Measurements from ENCODE around the gene PLET1.

PLET1 gene

DNA sequence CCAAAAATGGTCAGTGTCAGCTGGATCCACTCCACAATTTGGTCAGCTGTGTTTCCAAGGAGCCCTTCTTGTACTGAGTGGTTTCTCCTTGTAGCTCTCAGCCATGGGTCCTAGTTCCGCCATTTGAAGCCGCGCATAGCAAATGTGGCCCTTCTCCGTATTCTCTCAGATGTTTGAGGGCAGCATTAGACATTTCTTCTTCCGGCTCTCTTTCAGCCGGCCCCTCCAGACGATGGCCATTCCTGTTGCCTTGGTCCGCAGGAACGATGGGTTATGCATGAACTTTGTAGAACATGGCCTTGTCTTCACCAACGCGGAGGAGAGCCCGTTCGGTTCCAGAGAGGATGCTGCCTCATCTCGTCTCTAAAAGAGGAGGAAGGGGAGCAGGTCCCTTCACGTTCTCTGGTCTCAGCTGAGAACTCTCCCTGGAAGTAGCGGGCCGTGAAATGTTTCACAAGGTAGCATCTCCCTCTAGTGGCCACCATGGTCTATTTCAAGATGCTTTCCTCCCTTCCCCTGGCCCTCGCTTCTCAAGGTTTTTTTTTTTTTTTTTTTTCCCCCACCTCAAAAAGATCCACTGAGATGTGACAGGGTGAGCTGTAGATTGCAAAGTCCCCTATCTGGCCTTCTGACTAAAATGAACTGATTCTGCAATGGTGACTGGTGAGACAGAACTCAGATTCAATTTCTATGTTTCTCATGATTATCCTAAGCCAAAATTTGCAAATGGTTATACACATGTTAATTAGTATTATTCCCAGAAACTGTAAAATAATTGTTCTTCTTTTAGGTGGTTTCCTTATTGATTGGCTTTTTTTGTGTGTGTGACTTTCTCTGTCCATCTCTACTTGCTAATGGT lies 19.8 kb upstream of the PLET1 start:
- peak; percentile 92 for DNase-seq

DNA sequence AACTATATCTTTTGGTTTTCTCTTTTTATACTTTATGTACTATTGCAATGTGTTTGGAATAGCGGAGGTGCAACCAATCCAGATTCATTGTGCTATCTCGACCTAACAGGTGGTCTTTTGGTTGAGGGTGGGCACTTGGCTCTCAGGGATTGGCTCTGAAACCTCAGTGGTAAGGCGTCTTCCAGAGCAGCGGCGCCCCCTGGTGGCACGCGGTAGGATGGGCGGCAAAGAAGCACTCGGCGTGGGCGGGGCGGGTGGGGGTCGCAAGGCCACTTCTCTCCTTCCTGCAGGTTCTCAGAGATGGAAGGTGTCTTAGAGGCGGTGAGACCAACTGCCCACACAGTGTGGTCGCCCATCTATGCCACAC lies 19.2 kb upstream of the PLET1 start:
- DNase-seq: peak; percentile 70

DNA sequence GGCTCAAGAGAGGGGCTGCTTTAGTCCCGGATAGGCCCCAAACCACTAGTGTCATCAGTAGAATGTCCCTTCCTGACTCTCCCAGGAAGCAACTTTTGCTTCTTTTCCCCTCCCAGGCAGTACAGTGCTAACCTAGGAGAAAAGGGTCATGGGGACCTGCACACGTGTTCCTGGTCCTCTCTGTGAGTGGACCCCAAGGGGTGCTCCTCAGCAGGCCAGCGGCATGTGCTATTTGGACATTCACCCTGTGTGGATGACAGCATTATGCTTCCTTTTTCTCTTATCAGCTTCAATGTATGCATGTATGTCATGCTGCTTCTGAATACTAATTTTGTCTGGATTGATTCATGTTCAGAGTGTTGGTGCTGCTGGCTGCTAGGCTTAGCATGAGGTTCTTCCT lies 18.1 kb upstream of the PLET1 start:
- no peak for DNase-seq

DNA sequence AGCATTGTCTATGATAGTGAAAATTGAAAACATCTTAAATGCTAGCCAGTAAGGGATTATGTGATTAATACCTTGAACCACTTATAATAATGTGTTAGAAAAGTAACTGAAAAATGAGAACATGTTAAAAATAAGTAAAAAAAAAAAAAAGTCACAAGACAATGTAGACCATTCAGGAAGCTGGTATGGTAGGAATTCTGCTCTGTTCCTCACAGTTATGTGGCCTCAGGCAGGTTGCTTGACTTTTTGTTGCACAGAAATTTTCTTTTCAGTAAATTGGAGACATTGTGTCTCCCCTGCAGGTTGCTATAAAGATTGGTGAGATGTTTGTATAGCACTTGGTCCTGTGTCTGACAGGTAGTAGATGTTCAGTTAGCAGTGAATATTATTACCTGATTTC lies 17.3 kb upstream of the PLET1 start:
- no peak for DNase-seq

DNA sequence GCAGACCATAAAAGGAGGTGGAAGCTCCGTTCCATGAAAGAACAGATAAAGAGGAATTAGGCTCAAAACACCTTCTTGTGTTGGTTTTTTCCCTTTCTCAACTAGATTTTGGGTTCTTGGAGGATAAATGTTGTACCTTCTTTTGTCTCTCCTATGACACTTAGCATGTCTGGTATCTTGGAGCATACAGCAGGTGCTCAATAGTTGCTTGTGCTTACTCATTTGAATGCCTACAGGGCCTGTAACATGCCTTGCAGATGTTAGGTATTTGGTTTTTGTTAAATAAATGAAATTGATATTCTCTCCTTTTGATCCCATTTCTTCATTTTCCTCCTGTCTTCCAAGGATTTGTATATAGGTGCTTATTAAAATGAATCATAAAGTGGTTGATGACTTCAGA lies 16.4 kb upstream of the PLET1 start:
- DNase-seq: no peak

DNA sequence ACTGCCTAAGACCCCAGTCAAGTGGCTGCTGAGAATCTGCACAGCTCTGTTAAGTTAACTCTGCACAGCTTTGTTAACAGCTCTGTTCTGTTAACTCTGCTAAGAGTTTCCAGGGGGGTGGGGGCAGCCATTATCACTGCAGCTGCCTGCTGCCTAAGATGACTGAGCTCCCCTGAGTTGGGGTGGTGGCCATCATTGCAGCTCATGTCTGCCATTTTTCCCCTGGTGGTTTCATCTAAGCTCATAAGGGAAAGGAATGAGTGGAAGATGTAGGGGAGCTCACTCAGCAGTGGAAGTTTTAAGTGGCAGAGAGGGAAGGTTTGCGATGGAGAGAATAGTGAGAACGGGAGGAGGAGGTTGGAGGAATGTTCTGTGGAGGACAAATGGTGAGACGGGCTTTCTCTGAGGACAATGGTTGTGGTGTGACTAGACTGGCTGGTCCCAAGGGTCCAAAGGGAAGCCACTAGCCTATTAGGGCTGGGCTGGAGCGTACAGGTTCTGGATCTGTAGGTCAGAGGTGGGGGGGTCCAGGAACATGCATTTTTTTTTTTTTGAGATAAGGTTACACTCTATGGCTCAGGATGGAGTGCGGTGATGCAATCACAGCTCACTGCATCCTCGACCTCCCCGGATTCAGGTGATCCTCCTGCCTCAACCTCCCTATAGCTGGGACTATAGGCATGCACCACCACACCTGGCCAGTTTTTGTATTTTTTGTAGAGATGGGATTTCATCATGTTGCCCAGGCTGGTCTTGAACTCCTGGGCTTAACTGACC lies 13.5 kb upstream of the PLET1 start:
- no peak for DNase-seq

DNA sequence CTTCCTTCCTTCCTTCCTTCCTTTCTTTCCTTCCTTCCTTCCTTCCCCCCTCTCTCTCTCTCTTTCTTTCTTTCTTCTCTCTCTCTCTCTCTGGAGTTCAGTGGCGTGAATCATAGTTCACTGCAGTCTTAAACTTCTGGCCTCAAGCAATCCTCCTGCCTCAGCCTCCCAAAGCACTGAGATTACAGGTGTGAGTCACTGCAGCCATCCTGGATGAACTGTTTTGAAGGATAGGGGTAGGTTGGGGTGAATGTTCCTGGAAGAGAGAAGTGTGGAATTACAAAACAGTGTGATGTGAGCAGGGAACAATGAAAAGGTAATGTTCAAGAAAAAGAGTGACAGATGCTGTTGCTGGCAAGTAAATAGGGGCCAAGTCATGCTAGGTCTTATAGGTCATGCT lies 12.4 kb upstream of the PLET1 start:
- DNase-seq: no peak

DNA sequence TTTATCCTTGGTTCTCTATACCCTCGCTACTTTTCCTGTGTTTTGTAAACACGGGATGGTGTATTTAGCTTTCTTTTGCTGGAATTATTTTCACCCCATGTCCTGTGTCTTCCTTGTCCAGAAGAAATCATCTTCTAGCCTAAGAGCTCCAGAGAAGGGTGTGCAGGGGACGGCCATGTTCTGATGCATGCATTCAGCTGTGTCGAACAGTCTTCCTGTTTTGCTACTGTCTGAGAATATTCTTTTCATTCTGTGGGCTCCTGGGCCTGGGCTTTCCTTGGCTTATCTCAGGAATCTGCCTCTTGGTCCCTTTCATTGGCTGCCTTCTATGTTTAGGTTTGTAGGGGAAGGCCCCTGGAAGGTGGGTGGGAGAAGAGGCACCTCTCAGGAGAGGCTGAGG lies 10.6 kb upstream of the PLET1 start:
- no peak for DNase-seq

DNA sequence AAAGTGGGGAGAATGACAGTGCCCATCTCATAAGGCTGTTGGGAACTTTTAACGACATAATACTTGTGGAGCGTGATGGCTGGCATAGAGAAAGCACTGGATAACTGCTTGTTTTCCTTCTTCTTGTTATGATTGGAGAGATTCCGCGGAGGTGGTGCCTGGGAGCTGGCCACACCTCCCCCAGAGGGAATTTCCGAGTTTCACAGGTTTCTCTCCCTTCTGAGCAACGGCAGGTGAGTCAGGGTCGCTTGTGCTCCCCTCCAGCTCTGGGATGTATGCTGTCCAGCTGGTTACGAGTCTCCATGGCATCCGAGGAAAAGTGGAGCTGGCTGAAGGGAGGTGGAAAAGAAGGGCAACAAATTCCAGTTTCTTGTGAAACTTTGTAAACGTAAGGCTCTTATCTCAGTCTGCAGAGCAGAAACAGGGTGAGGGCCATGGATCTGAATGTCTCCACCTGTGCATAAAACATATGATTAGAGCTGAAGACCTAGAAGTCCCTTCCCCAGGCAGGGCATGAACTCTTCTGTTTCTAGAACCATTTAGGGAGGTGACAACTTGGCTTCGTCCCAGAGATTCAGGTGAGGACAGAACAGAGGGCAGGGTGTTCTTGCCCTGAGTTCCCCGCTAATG lies 10.0 kb upstream of the PLET1 start:
- no peak for DNase-seq

DNA sequence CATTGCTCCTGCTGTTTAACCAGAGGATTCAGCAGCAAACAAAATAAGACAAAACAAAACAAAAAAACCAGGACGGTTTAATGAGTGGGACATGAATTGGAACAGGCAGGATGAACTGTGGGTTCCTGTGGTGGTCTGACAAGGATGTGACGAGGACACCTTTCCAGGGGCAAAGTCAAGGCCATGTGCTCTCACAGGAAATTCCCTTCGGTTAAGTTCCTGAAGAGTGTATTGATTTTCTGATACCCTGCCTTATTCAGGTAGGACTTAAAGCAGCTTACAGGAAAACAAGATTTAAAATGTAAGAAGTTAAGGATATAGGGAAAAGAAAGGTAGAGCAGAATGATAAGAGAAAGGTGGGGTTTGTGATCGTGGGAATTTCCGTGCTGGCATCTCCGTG lies 8.5 kb upstream of the PLET1 start:
- DNase-seq: no peak

DNA sequence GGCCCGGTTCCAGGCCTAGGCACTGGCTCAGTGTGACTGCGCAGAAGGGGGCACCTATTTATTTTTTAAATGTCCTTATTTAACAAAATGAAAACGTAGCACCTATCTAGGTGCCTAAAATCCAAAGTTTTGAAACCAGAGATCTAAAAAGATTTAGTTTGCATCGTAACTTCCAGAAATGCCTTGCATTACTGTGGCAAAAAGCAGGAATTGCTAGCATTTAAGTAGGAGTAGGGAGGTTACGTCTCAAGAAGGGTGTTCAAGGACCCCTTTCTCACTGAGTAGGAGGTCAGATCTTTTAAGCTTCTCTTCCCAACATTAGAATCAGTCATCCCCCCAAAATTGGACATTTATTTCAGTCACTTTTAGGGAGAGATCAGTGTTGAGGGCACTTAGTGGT lies 7.7 kb upstream of the PLET1 start:
- DNase-seq: no peak

DNA sequence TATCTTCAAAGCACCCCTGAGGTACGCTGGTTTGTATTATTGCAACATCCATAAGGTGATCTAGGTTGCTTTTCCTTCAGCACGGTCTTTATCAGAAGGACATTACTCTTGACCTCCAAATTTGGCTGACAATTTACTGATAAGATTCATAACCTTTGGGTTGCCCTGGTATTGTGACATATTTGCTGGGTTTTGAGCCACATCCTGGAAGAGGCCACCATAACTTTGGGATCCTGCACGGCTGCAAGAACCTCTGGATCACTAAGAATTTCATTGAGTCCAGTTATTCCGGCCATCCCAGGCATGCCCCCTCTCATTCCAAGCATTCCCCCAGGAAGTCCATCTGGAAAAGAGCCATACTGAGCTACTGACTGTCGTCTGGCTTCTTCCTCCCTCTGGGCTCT lies 6.5 kb upstream of the PLET1 start:
- DNase-seq: no peak

DNA sequence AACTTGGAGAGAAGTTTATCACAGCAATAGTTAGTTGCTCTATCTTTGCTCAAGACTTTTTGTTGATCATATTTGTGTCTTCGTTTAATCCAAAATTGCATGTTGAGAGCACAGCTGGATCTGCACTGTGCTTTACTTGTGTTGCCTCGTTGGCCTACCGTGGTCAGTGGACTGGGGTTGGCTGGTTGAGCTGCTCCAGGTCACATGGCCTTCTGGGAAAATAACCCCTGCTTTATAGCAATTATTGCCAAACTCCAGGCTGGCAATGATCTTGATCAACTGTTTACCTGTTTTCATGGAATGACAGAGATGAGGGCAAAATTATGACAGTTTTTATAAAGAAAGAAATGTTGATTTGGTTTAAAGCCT lies 5.7 kb upstream of the PLET1 start:
- no peak for DNase-seq

DNA sequence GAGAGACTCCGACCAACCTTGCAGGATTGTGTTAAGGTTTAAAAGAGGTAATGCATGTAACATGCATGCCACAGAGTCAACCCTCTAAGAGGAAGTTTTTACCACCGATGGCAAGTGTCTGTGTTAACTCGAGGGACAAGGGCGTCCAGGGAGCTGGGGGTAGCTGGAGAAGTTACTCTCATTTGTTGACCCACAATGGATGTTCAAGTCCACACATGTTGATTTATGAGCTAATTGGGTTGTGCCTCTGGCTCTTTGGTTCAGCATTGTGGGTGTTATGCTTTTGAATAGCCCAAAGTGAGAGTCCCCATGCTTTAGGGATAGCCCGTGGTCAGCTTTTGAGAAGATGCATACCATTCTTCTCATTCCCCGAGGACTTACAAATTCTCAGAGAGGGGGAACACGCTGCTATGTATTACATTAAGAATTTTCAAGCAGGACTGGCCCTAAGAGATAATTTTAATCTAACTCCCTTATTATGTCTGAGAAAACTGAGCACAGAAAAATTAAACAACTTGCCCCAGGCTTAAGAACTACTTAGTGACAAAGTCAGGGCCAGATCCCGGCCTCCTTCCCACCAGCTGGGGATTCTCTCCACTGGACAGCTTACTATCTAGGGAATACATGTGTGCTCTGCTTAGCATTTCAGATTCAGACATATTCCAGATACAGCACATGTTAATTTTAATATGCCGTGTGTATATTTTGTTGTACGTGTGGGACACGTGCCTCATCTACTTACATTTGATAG lies 5.2 kb upstream of the PLET1 start:
- DNase-seq: no peak

DNA sequence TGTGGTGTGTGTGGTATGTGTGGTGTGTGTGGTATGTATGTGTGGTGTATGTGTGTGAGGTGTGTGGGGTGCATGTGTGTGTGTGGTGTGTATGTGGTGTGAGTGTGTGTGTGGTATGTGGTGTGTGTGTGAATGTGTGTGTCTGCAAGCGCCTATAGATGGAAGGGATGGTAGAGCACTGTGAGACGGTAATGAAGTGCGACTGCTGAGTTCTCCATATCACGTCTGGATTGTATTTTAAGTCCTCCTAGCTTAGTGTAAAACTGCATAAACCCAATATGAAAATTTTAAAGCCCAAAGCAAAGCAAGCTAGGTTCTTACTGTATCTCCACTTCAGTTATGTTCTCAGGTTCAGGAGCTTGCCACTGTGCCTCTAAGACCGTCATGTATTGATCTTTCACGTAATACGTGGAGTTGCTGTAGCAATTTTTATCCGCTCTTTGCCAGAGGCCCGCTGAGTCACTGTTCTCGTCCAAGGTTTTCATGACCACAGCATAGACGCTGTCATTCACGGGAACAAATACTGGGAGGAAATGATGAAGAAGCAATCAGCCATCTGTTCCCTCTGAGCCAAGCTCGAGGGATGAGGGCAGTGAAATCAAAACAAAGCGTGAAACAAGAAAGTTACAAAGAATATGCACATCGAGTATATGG lies 5.5 kb downstream of the PLET1 start:
- DNase-seq: no peak

DNA sequence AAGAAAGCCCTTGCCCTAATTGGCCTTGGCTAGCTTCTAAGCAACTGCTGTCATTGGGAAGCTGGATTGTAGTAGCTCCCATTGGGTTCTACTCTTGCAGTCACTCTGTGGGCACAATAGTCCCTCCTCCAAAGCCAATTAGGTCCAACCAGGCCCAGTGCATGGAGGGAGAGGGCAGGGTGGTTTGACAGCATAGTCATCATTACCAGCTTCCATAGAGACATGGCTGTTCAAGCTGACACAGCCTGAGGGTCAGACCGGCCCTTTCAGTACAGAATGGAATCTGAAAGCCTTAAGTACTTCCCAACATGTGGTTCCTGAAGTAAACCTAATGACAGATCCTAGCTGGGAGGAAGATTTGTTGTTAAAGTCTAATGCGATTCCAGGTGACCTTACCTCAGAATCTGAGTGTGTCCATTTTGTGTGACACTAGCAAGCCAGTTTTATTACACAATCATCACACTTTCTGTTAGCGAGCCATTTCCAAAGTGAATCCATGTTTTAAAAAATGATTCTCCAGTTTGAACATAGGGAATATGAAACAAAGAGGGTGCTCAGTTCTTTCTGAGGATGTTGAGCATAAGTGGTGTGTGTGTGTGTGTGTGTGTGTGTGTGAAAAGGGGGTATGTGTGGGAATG lies 6.9 kb downstream of the PLET1 start:
- DNase-seq: no peak

DNA sequence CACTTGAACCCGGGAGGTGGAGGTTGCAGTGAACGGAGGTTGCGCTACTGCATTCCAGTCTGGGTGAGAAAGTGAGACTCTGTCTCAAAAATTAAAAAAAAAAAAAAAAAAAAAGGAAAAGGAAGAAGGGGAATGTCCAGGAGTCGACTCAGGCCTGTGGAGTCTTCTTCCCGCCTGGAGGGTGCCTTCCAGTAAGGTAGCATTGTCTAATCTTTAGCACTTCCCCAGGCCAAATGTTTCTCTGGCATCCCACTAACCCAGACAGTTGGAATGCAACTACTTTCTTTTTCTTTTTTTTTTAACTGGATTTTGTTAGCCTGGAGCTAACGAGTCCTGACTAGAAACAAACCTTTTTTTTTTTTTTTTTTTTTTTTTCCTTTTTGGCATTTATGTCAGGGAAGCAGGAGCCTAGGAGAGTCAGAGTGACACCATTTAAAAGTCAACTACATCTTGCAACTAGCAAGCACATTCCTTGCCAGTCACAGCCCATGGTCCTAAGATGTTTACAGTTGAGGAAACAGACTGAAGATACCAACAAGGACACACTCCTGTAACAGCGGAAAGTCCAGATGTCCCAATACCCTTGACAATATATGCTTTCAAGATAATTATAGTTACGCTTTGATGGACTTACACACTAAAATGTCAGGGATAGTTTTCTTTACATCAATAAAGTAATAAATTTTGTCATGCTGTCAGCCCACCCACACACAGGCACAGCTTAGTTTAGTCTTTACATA lies 10.6 kb downstream of the PLET1 start:
- DNase-seq: no peak

DNA sequence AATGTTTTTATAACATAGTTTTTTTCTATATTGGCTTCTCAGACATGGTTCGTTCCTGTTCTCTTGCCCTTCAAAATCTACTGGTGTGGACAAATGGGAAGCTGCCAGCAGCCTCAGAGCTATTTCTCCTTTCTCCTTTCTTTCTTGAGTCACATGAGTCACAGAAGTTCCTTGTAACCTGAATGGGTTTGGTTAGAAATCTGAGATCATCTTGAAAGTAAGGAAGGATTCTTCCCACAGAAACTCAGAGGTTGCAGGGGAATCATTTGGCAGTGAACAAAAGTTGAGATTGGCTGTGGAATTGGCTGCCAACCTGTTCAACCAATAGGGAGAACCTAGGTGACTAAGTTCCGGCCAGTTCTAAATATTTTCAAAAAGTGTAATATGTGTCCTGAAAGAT lies 12.5 kb downstream of the PLET1 start:
- DNase-seq: no peak

DNA sequence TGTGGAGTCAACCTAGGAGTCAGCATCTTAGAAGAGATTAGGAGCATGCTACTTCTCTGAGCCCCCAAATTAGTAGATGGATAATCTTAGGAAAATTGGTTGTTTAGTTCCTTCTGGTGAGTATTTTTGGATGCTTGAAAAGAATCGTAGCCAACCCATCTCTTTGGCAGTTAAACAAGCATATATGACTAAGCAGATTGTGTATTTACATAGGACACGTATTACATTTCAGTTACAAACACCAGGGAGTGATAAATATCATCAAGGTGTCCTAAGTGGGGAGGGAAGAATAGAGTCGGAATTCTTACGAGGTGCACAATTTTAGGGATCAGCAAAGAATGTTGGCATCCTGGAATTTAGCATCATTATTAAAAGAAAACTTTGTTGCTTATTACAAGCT lies 13.5 kb downstream of the PLET1 start:
- no peak for DNase-seq

DNA sequence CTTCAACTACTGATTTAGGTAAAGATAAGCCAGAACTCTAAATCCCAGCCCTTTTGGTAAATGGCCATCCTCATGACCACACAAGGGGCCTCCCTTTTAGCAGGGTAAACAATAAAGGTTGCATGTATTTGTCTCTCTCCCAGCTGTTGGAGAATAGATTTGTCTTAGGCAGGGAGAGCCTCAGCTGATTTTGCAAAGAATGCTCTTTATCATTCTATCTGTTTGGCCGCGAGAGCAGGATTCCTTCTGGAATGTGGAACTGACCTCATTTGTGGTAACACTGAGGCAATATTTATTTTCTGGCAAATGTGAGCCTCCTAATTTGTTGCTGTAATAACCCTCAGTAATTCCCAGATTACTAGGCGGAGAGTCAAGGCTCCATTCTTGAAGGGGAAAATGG lies 19.2 kb downstream of the PLET1 start:
- no peak for DNase-seq

DNA sequence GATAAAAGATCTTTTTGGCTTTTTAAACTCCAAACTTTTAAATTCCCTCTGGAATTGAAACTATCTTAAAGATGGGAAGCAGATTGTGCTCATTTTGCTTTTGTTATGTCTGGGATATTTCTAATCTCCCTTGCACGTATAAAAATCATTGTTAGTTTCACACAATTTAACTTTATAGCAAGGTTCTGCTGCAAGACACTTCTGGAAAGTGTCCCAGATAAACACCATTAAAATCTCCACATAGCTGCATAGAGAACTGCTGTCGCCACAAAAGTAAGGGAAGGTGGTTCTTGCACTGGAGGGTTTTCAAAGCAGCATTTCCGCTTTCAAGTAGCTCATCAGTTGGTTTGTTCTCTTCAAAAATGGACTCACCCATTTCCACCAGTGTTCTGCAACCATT lies 22.6 kb downstream of the PLET1 start:
- no peak for DNase-seq

DNA sequence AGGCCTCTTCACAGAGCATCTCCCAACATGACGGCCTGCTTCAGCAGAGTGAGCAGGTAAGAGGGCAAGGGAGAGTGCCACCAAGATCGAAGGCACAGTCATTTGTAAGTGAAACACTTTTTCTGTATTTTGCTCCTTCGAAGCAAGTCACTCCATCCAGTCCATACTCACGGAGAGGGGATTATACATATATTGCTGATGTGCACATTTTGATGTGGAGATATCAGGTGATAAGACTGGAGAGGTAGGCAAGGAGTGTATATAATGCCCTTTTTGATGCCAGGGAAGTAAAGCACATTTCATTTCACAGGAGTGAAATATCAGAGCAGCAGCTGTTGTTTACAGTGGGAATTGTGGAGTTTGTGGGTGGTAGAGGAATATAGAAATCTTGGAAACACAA lies 23.2 kb downstream of the PLET1 start:
- no peak for DNase-seq
